Frontal cortex (tissue), 4 donors: ENCODE data around the gene ZBED5. TPM values are rescaled to one million over a fixed set of nuclear protein-coding genes. Genes with fewer than 3 reads are reported as not detected.
"Not testable (repeated sequence)": the region's sequence is repeated elsewhere in the genome, so short reads cannot be mapped to it uniquely, and the experiment has no call there.

Source experiments
- DNase-seq, 2 donors: peaks; one replicate each; pipeline ENCODE4 v3.0.0; 2012; ENCODE audit warnings: low spot score in 2 of 2
- FAIRE-seq: peaks from 2 replicates; lab custom pipeline; 2012; peaks lifted over from hg19 to GRCh38; lab: Jason Lieb, UNC
- total RNA-seq: library from RNA; depleted of rRNA; stranded (reverse); fragments of >200 nt; gene quantifications from one replicate; pipeline ENCODE4 v1.2.3, GENCODE V29; 2014
- donor health status: control.
- donor health status: control.
- donor health status: control.

Gene ZBED5
- total RNA-seq, 1 donor from 2014 or later, result 67.7 TPM

DNA sequence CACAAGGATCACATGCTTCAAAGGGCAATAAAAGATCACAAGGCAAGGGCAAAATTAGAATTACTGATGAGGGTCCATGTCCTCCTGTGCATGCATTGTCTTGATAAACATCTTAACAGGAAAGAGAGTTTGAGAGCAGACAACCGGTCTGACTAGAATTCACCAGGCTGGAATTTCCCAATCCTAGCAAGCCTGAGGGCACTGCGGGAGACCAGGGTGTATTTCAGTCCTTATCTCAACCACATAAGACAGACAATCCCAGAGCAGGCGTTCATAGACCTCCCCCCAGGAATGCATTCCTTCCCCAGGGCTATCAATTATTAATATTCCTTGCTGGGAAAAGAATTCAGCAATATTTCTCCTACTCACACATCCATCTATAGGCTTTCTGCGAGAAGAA is 26.4 kb upstream of the ZBED5 start:
- not testable (repeated sequence) for FAIRE-seq, DNase-seq

DNA sequence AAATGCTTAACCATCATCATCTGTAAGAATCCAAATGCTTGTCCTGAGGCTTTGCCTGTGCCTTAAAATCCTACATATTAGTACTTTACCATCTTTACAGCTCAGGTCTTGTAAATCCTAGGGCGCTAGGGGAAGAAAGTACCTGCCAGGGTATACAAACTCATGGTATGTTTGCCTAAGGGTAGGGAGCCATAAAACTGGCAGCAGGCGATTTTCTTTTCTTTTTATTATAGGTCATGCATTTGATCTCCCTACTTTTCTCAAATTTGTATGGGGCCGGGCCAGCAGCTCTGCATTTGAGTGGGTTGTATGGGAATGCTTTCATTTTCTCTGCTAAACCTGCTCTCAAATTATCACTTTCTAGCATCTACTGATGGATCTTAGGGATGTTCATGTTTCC is 24.0 kb upstream of the ZBED5 start:
- no peak for FAIRE-seq

DNA sequence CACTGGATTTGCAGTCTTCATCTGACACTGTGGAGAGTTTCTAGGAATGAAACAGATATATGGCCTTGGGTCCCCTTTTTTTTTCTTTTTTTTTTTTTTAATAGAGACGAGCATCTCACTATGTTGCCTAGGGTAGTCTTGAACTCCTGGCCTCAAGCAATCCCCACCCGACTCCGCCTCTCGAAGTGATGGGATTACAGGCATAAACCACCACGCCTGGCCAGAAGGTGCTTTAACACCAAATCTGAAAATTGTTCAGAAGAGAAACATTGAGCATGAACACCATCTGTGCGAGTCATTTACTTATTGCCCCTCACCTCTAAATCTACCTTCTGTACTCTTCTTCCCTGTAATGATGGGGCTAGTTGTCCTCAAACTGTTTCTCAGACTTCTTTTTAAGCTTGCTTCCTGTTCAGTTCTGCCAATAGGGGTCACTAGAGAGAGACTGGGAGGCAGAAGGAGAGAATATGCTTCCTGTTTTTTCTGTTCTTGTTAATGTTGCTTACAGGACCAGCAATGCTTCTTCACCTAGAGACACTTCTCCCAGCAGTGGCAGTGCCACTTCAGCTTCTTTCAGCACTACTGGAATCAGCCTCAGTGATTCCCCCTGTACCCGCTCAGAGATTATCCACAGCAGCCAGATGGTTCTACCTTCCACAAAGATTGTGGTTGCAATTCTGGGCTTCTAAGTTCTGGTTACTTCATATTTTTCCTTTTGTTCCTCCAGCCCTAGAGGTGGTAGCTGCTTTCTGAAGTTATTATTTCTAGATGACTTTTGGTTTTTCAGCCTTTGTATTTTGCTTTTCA is 20.8 kb upstream of the ZBED5 start:
- FAIRE-seq (no peak), DNase-seq (no peak)

More for the DNA sequence above, 24.0 kb upstream of the ZBED5 start:
- DNase-seq, result no peak

DNA sequence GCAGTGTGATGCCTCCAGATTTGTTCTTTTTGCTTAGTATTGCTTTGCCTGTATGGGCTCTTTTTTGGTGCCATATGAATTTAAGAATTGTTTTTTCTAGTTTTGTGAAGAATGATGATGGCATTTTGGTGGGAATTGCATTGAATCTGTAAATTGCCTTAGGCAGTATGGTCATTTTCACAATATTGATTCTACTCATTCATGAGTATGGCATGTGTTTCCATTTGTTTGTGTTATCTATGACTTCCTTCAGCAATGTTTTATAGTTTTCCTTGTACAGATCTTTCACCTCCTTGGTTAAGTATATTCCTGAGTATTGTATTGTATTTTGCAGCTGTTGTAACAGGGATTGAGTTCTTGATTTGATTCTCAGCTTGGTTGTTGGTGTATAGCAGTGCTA is 18.3 kb upstream of the ZBED5 start:
- DNase-seq, result no peak
- FAIRE-seq, result no peak

DNA sequence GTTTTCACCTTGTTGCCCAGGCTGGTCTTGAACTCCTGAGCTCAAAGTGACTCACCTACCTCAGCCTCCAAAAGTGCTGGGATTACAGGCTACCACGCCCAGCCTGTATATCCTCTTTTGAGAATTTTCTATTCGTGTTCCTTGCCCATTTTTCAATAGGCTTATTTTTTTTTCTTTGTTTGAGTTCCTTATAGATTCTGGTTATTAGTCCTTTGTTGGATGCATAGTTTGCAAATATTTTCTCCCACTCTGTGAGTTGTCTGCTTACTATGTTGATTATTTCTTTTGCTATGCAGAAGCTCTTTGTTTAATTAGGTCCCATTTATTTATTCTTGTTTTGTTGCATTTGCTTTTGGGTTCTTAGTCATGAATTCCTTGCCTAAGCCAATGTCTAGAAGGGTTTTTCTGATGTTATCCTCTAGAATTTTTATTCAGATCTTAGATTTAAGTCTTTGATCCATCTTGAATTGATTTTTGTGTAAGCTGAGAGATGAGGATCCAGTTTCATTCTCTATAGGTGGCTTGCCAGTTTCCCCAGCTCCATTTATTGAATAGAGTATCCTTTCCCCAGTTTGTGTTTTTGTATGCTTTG is 17.7 kb upstream of the ZBED5 start:
- FAIRE-seq, result no peak

DNA sequence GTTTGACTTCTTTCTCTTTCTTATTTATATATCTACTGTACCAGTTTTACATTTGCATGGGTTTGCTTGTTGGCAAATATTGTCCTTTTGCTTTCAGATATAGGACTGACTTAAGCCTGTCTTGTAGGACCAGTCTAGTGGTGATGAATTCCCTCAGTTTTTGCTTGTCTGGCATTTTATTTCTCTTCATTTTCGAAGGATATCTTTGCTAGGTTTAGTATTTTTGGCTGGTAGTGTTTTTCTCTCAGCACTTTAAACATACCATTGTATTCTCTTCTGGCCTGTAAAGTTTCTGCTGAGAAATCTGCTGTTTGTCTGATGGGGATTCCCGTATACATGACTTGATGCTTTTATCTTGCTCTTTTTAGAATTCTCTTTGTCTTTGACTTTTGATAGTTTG is 14.2 kb upstream of the ZBED5 start:
- FAIRE-seq, result no peak
- DNase-seq, result no peak

More for the DNA sequence above, 17.7 kb upstream of the ZBED5 start:
- DNase-seq, result no peak

DNA sequence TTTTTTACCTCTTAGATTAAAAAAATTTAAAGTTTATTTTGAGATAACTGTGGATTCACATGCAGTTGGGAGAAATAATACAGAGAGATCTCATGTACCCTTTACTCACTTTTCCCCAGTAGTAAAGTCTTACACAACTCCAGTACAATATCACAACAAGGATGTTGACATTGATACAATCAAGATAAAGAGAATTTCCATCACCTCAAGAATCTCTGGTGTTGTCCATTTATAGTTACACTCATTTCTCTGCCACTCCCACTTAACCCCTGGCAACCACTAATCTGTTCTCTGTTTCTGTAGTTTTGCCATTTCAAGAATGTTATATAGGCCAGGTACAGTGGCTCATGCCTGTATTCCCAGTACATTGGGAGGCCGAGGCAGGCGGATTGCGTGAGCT is 10.5 kb upstream of the ZBED5 start:
- FAIRE-seq (no peak), DNase-seq (no peak)

DNA sequence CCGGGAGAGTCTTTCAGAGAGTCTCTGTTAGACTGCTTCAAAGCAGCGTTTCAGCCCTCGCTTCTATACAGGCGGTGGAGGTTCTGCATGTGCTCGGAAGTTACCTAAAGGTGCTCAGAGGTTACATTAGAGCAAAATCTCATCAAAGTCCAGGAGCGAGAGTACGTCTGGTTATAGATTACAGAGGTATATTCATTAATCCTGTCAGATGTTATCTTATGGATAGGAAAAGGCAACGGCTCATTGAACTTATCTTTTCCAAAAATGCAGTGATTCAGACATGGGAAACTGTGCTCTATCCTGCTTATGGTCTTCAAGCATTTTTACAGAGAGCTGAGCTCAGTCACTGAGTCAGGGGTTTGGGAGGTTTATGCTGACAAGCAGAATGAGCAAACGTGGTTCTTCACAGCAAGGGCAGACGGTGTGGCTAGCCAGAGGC is 9.1 kb upstream of the ZBED5 start:
- FAIRE-seq (no peak), DNase-seq (no peak)

DNA sequence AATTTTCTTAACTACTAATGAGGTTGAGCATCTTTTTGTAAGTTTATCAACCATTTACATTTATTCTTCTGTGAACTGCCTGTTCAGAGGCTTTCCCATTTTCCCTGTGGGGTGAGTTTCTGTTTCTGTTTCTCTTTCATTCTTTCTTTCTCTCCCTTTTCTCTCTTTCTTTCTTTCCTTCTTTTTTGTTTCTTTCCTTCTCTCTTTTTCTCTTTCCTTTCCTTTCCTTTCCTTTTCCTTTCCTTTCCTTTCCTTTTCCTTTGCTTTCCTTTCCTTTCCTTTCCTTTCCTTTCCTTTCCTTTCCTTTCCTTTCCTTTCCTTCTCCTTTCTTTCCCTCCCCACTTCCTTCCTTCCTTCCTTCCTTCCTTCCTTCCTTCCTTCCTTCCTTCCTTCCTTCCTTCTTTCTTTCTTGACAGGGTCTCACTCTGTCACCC is 8.0 kb upstream of the ZBED5 start:
- no peak for DNase-seq
- FAIRE-seq, result no peak

DNA sequence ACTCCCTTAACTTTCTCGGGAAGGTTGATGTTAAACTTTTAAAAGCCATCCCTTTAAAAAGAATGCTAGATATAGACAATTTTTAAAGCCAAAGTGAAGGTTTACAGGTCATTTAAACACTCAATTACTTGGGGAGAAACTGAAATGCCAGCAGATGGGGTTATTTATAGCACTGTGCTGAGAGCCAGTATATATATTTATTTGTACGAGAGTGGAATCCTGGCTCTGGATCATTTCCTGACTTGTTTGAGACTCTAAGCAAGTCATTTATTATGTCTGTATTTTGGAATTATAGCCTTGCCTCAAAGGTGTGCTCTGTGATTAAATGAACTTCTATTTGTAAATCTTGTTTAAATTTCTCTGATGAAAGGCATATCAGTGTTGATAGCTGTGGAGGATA is 6.8 kb upstream of the ZBED5 start:
- FAIRE-seq (no peak), DNase-seq (no peak)

DNA sequence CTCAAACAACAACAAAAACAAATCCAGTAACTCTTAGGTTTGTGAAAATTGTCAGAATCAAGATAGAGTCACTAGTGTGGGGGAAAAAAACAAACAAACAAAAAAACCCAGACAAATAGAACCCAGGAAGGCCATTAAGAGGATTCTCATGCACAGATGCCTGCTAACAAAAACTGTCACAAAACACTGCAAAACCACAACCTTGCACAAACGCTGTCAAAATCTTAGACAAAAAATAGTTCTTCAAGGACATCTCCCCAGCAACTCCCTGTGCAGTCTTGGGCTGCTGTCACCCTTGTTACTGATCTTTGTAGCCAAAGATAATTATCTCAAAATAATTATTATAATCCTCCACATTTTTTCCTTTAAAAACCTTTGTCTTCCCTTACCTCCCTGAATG is 4.6 kb upstream of the ZBED5 start:
- FAIRE-seq, result no peak

DNA sequence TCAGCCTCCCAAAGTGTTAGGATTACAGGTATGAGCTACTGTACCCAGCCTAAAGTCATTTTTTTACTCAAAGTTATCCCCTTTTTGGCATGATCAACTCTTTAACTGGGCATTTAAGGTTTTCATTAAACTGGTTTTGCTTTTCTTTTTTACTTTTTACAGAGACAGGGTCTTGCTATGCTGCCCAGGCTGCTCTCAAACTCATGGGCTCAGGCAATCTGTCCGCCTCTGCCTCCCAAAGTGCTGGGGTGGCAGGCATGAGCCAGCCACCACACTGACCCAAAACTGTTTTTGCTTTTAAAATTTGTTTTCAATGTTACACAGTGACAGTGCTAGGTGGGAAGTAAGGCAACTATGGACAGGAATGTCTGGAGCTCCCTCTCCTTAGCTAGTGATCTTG is 3.9 kb upstream of the ZBED5 start:
- no peak for FAIRE-seq
- DNase-seq, result no peak

More for the DNA sequence above, 4.6 kb upstream of the ZBED5 start:
- no peak for DNase-seq

DNA sequence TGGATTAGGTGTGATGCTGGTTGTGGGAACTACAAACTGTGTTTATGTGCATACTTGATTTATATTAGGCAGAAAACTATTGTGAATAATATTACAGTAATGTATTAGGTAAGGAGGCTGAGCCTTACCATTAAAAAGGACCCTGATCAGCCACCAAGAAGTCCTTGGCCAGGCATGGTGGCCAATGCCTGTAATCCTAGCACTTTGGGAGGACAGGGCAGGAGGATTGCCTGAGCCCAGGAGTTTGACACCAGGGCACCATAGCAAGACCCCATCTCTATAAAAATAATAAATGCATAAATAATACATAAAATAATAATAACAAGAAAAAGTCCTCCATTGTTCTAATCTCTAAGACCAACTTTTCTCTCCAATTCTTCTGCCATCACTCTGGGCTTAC is 3.2 kb upstream of the ZBED5 start:
- no peak for FAIRE-seq
- DNase-seq, result no peak

DNA sequence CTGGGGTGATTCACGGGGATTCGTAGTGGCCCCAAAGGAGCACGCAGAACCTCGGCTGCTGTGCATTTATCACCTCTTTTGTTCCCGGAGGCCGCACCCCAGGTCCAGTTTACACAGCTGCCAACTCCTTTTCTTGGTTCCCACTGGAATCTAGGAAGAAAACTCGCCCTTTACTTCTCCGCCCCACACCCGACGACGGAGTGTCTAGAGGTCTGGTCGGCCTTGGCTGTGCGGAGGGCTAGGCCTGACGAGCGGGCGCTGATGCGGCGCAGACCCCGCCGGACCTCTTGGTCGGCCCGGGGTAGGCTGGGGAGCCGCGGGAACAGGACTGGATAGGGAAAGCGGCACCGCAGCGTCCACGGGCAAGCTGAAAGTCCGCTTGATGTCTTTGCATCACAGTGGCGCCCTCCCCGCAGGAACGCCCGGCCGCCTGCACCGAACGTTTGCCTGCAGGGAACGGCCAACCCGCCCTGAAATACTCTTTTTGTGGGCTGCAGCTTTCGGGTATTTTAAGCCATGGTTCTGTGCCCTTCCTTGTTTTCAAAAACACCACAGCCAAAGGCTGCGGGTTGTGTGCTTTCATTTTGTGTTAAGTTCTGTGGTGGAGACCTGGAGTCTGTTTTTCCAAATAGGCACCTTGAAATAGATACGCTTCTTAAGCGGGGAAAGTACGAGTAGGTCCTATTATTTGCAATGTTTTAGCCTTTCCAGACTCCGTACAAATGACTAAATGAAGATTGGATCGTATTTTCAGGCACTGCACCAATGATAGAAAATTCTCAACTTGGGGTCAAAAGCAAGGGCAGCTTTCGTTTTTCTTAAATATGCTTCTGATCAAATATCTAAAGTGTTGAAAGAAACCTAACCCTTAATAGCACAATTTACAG is 829 bp upstream of the ZBED5 start:
- DNase-seq (peak; percentile 18 to 22), FAIRE-seq (no peak)

DNA sequence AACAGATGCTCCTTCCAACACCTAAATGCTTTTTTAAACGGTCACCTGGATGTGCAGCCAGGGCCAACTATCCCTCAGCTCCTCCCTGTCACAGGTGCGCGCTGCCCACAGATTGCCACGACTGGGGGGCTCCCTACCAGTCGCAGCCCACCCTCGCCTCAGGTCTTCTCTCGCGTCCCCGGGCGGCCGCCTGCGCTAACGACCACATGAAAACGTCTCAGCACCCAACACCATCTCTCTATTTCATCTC is 469 bp downstream of the ZBED5 start:
- DNase-seq (no peak), FAIRE-seq (no peak)

DNA sequence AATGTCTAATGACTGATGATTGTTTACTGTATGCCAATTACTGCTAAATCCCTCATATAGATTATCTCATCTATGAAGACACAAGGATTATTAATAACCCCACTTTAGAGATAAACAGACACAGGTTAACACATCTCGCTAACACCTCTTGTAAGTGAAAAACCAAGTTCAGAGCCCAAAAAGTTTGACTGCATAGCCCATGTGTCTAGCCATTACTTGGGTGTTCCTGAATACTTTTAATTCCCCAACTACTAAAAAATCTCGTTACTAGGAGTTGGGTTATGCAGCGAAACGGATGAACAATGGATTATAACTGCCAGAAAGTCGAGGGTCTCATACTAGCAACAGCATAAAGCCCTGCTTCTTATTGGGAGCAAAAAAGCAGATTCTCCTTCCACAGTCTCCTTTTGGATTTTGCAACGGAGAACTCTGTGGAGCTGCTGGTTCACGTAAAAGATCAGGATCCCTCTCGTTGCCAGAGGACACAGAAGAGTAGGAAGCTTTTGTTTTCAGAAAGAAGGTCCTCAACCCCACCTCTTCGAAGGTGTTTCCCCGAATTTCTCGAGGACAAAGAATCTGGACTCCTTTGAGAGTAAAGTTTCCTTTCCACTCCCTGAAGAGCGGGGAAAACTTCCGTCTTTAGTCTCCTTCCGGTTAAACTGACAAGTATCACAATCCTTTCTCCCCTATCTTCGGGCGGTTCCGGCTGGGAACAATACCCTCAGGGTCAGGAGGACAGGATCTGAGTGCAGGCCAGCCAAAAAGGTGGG is 979 bp downstream of the ZBED5 start:
- DNase-seq, result no peak
- FAIRE-seq, result no peak

DNA sequence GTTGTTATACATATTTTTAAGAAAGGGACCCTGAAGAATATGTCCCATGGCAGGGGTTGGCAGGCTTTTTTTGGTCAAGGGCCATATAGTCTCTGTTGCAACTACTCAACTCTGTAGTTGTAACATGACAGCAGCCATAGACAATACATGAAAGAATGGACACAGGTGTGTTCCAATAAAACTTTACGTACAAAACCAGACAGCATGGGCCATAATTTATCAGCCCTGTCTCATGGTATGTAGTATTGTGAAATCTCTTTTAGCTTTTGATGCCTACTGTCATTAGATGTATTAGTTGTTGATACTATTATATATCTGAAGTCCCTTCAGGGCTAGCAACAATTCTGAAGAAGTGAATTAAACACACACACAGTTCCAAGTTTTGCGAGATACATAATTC is 2.6 kb downstream of the ZBED5 start:
- no peak for FAIRE-seq
- DNase-seq, result no peak

DNA sequence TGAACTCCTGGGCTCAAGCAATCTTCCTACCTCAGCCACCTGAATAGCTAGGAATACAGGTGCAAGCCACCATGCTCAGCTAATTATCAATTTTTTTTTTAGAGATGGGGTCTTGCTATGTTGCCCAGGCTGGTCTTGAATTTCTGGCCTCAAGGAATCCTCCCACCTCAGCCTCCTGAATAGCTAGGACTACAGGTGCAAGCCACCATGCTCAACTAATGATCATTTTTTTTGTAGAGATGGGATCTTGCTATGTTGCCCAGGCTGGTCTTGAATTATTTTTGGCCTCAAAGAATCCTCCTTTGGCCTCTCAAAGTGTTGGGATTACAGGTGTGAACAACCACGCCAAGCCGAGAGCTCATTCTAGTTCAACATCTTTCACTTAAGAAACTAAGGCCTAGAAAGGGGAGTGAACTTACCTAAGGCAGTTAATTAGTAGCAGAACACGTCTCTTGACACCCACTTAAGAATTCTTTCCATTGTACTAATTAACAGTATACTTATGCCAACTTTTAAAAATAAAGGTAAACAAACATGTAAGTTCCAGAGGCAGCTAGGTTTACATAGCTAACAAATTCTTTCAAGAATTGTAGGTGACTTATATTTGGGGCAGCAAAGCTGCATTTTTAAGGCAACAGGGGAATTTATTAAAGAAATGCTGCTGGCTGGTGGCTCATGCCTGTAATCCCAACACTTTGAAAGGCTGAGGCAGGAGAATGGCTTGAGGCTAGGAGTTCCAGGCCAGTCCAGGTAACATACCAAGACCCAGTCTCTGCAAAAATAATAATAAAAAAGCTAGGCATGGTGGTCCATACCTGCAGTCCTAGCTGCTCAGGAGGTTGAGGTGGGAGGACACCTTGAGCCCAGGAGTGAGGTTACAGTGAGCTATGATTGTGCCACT is 9.6 kb downstream of the ZBED5 start:
- DNase-seq (no peak), FAIRE-seq (no peak)

DNA sequence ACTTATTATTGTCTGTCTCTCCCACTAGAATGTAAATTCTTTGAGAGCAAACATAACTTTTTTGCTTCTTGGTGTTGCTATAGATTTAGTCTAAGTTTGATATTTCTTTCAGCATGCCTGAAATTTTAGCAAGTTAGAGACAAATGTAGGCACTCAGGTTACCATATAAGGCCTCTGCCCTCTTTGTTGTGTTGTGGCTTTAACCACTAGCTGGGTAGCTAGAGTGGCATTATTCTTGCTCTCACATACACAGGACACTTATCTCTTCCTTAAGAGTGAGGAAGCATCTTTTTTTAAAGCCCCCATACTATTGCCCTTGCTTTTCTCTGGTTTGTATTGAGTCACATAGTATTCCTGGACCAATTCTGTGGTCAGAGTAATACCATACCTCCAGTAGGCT is 11.2 kb downstream of the ZBED5 start:
- DNase-seq (no peak), FAIRE-seq (no peak)
